NCI-H1930 (cell line): ENCODE results near the gene CAMSAP1.

ENCODE experiments used
- DNase-seq, 2 experiments: peaks; one replicate each; lab custom pipeline; 2025; lab: John Stamatoyannopoulos, UW

The CAMSAP1 gene

GRCh38 chr9:135941288-135941995 is 34.1 kb upstream of the CAMSAP1 start:
- no peak for DNase-seq

- DNase-seq, result no peak
These were observed 32.3 kb upstream of the CAMSAP1 start for GRCh38 chr9:135939351-135940265.

DNA sequence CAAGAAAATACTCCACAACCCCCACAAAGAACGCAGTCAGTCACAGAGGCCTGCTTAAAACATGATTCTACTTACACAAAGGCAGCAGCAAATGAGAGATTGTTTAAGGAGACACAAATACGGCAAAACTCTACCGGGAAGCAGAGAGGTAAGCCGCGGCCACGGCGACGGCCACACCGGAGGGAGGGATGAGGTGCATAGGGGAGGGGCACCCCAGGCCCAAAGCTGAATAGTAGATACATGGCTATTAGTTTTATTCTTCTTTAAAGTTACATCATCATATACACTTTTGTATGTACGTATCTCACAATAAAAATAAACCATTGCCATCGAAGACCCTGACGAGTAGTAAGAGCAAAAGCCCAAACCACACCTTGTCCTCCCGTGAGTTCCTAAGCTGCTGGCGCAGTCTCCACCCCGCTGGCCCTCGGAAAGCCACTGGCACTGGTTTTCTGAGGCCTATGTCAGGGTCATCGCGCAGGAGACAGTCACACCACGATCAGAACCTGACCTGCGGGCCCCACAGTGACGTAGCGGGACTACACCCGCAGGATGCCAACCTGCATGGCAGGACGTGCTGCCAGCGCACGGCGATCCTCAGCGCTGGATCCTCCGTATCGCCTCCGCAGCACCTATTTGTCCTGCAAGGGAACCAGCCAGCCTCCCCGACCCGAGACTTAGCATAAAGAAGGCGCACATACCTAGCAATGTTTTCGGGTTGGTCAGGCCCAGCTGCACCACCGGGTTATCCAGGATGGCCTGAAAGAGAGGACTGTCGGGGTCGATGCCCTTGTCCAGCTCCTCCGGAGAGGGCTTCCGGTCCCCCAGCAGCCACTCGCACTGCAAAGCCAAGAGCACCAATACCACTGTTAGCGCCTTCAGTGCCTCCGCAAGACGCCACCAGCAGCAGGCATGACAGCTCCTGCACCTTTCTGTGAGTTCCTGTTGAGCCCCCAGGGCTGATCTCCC is 30.5 kb upstream of the CAMSAP1 start:
- no peak for DNase-seq

DNA sequence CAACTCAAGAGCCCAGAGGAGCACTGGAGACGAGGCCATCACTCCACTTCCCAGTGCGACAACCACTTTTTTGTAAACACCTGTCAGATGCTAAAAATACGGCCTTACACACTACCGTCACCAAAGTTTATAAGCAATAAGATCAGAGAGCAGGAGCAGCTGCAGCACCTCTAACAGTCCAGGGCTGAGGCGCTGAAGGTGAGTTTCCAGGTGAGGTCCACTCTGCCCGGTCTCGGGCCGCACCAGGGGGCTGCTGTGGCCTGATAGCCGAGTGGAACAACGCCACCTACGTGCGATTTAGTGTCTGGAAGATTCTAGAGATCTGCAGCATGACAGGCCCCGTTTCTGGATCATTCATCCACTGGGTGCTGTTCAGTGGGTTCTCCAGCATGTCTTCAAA is 25.8 kb upstream of the CAMSAP1 start:
- no peak for DNase-seq

DNA sequence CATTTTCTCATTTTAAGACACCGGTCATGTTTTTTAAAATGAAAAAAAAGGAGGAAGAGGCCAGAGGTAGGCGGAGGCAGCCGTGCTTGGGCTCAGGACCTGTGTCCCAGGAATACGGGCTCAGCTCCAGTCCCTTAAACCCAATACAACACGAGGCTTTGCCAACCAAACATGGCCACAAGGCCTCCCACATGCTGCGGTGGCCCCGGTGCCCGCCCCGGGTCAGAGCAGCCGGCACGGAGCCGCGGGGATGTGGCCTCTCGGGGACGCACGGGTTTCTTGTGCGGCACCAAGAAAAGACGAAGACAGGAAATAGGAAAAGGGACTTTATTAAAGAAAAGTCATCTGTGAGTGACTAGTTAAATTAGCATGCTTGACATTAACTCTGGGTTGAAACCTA is 25.3 kb upstream of the CAMSAP1 start:
- no peak for DNase-seq

DNA sequence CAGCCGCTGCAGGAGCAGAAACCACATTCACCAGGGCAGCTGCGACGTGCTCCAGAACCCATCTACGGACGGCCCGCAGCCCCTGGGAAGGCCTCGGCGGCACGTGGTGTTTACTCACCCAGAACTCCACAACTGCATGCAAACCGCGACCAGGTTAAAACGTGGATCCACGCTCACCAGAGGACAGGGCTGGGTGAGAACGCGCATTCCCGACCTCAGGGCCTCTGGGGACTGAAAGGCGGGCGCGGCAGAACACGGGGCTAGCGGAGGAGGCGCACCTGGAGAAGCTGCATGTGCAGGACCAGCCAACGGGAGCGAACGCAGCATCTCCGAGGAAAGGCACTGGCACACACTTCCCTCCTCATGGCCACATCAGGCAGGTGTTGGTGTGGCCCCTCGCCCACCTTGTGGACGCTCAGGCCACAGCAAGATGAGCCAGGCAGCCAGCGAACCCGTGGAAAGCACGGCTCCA is 24.0 kb upstream of the CAMSAP1 start:
- no peak for DNase-seq

DNA sequence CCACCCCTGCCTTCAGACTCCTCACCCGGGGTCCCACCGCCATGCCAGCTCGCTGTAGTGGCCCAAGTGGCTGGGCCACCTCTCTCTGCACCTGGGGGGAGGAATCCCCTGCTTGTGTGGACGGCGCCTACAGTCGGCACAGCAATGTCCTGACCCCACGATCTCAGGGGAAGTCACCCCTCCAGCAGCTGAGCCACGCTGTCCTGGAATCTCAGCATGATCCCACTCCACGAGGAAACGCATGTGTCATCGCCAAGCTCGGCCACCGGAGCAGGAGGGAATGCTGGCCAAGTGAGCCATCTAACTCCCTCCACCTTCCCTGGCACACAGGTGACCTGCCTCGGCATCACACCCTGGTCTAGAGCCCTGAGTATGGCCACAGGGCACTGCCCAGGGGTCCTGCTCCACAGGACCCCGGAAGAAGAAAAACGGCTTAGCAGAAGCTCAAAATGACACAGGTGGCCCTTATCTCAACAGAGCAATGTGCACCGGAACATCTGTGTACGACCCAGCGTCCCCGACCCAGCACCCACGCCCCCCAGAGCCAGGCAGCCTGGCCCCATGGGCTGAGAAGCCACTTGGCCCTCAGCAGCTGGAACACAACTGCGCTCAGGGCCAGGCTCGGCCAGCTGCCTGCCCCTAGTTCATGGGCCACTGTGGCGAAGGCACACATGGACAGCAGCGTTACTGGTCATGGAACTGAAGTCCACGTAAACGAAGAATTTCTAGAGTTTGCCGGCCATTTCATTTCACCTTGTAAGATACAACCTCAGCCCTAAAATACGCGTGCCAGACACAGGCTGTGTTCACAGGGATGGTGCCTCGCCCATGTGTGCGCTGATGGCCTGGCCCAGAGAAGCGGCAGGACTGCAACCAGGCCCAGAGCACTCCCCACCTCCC is 23.4 kb upstream of the CAMSAP1 start:
- no peak for DNase-seq

DNA sequence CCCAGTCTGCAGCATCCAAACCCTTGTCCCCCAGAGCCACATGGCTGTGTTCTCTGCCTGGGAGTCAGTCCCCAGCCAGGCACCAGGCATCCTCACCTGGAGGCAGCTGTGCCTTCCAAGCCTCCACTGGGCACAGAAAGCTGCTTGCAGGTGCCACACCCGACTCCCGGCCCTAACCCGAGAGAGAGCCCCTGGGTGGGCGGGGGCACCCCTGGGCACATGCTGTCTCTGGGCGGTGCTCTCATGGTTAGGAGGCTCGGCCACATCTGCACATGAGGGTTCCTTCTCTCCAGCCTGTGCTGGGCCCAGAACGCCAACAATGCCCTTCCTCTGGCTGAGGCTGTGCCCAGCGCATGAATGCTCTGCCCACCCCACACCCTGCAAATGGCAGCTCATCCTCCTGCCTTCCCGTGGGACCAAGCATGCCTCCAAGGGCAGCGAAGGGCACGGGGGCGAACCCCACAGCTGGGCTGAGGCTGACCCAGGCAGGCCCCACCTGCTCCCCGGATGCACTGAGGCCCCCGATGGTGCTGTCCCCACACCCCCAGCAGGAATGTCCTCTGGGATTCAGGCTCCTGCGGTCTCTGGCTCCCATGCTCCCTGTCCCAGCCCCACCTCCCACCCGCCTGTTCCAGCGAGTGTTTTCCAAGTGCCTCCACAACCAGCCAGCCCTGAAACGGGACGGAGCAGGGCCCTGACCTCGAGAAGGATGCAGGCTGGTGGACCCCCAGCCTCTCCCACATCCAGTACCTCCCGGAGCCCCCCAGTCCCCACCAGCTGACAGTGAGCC is 22.5 kb upstream of the CAMSAP1 start:
- DNase-seq, result no peak

GRCh38 chr9:135928731-135929655 is 21.6 kb upstream of the CAMSAP1 start:
- no peak for DNase-seq

DNA sequence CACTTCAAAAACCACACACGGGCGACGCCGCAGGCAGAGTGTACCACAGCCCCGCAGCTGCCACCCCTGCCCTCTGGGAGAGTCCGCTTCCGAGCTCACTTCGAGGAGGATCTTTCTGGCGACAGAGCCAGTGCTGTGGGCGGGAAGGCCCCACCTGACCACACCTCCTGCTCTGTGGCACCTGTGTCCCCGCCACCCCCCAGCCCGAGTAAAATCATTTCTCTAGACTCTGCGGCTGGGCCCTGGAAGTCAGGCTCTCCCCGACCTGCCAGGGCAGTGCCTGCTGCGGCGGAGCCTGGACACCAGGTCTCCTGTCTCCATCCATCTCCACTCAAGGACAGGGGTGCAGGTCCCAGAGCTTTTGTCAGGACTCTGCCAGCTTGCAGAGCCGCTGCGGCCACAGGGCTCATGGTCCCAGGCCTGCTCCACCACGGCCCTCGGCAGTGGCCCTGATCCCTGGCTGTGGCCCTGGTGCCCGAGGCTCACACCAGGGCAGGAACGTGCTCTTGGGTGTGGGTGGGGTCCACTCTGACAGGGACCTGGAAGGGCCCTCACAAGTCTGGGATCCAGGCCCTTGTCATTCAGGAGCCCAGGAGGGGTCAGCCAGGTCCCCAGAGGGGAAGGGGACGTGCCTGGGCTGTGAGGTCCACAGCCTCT is 20.9 kb upstream of the CAMSAP1 start:
- DNase-seq, result no peak

- DNase-seq, result no peak
These were observed 20.1 kb upstream of the CAMSAP1 start for GRCh38 chr9:135927195-135928013.

DNA sequence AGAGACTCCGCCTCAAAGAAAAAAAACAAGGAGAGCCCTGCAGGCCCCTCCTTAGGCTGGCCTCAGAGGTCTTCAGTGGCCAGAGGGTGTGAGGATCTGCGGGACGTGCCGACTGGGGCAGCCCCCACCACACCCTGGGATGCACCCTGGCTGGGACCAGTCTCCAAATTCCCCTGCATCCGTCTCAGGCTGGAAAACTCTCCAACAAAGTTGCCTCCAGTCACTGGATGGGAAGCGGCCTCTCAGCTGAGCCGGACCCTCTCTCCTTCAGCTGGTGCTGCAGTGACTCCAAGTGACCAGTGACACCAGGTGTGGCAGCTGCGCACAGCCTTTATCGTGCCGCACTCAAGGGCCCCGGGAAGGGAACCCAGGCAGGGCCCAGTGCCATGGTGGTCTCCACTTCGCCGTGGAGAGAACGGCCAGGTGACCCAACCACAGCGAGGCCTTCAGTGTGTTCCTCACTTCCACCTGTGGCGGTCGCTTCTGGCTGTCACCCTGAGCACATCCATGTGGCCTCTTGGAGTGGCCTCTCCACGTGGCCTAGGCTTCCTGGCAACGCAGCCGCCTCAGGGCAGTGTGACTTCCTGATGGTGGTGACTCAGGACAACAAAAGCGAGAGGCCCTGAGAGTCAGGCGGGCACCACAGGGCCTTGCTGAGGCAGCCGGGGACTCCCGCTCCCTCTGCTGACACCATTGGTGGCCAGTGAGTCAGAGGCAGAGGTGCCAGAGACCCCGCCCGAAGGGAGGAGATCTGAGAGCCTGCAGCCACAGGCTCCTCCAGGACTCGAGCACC is 19.3 kb upstream of the CAMSAP1 start:
- no peak for DNase-seq

DNA sequence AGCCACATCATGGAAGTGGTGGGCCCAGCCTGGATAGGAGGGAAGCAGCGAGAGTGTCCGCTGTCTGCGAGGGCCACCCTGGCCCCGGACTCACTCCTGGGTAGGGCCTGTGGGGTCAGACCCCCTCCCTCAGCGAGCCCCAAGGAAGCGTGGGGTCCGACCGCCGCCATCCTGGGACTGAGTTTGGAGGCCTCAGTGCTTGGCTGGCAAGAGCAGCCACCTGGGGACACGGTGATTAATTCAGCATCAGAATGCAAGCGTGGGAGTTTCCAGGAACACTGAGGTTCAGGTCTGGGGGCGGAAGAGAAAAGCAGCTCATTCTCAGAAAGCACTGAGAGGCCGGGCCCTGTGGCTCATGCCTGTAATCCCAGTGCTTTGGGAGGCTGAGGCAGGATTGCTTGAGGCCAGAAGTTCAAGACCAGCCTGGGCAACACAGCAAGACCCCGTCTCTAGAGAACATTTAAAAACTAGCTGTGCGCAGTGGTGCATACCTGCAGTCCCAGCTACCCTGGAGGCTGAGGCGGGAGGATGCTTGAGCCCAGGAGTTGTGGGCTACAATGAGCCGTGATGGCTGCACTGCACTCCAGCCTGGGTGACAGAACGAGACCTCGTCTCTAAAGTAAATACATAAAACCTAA is 18.3 kb upstream of the CAMSAP1 start:
- no peak for DNase-seq

- no peak for DNase-seq
These were observed 17.4 kb upstream of the CAMSAP1 start for GRCh38 chr9:135924628-135925338.

- no peak for DNase-seq
These were observed 16.2 kb upstream of the CAMSAP1 start for GRCh38 chr9:135923508-135923907.
